ENCODE measurements around the gene EIF4G1. TPM values are rescaled to one million over a fixed set of nuclear protein-coding genes. Genes with fewer than 3 reads are reported as not detected.

EIF4G1 gene
- total and polyA plus RNA-seq, 2 donors (not counting 3 experiments of a cell fraction or from before 2014, with no cell fraction given), result 355 to 532 TPM

DNA sequence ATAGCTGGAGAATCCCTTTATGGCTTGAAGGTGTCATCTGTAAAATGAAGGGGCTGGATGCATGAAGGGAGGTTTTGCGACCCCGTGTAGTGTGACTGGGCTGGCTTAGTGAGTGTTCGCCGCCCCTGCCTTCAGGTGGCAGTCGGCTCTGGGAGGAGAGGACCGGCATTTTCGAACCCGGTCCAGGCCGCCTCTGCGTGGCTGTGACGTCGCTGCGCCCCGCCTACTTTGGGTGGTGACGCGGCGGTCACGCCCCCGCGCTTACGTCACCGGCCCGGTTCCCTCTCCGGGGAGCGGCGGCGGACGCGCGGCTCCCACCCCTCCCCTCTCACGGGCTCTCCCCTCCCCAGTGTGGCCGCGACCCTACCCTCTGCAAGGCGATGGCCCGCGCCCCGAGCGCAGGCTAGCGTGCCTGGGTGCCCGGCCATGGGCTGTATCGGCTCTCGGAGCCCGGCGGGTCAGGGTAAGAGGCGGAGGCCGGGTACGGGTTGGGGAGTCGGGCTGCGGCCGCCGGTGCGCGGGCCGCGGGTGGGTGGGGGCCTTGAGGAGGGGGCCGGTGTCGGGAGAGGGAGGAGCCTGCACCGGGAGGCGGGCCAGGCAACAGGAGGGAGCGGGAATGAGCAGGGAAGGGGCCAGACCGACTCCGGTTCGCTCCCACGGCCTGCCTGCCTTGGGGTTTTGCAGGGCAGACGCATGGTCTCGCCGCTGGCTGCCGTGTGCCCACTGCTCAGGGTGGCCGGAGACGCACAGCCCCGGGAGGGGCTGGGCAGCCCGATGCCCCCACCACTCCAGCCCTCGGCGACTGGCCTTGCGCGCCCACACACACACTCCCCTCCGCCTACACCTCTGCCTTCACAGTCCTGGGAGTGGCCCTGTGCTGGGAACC lies 21.5 kb downstream of the EIF4G1 start:
- ChIA-PET POLR2A (interaction anchor here (1.0 kb wide), 1 partner anchor 16 kb away, joined by 3 read pairs; no protein-coding TSS in a partner anchor), CTCF (interaction anchor here (1.1 to 1.6 kb wide), 3 partner anchors 10 to 30 kb away, joined by 4 to 7 read pairs (median 4); no protein-coding TSS in a partner anchor)
- TF ChIP-seq FOS (IDR thresholded peaks at IDR 0.05; ENCODE audit: borderline replicate concordance, insufficient read depth, low read length) (peak; percentile 14), POLR2AphosphoS5 (IDR thresholded peaks at IDR 0.05; ENCODE audit: insufficient read depth, low read depth, low read length) (peak; percentile 84), JUN (IDR thresholded peaks at IDR 0.05; ENCODE audit: borderline replicate concordance, insufficient read depth, insufficient read length, low read depth) (peak; percentile 5)
- TF ChIP-seq, protein P1, sequence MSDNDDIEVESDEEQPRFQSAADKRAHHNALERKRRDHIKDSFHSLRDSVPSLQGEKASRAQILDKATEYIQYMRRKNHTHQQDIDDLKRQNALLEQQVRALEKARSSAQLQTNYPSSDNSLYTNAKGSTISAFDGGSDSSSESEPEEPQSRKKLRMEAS (IDR thresholded peaks at IDR 0.05; ENCODE audit: insufficient read depth, insufficient read length), result no peak
- TF ChIP-seq, protein P2, sequence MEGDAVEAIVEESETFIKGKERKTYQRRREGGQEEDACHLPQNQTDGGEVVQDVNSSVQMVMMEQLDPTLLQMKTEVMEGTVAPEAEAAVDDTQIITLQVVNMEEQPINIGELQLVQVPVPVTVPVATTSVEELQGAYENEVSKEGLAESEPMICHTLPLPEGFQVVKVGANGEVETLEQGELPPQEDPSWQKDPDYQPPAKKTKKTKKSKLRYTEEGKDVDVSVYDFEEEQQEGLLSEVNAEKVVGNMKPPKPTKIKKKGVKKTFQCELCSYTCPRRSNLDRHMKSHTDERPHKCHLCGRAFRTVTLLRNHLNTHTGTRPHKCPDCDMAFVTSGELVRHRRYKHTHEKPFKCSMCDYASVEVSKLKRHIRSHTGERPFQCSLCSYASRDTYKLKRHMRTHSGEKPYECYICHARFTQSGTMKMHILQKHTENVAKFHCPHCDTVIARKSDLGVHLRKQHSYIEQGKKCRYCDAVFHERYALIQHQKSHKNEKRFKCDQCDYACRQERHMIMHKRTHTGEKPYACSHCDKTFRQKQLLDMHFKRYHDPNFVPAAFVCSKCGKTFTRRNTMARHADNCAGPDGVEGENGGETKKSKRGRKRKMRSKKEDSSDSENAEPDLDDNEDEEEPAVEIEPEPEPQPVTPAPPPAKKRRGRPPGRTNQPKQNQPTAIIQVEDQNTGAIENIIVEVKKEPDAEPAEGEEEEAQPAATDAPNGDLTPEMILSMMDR (IDR thresholded peaks at IDR 0.05; ENCODE audit: extremely low read depth in 1 of 2, insufficient read depth in 1 of 2, low read depth in 1 of 2, low read length in 2 of 2), result no peak
- H3K9ac ChIP-seq (replicated peaks; ENCODE audit: extremely low read depth, insufficient read depth, low read length), result peak overlapping the region; percentile 76
- H3K36me3 ChIP-seq (ENCODE audit: control insufficient read depth in 2 of 2, extremely low read depth in 1 of 2, insufficient read depth in 2 of 2, low read length in 2 of 2), result peaks cover 18 to 24% of the 10 kb centered on the region in 2 experiments
- dilution Hi-C loops (cut with MboI; ENCODE audit: extremely low pct_ligation_motif_present, low sequenced_read_pairs) (no loop called here), intact Hi-C loops (cut with micrococcal nuclease) (loop anchor here (10.0 kb wide), 1 partner anchor 1599 kb away; the partner anchor contains the start of gene TRA2B)
- DNase-seq (ENCODE audit: low read depth, low spot score), result peak; percentile 81
- H3K9me3 ChIP-seq (replicated peaks; ENCODE audit: control insufficient read depth, insufficient read depth, low read length), result no peaks in the 10 kb centered on the region
- H3K4me2 ChIP-seq (ENCODE audit: insufficient read depth, low read length), result peak overlapping the region; percentile 73
- peaks cover 41% of the 10 kb centered on the region for H3K79me2 ChIP-seq (ENCODE audit: control insufficient read depth, insufficient read depth, low read length)
- peak overlapping the region; percentile 31 to 62 (median 54) for H3K4me3 ChIP-seq (replicated peaks in 1 of 3; ENCODE audit: insufficient read depth in 1 of 3, low read depth in 1 of 3, low read length in 3 of 3)
- H3K27ac ChIP-seq (ENCODE audit: insufficient read depth, low read depth, low read length), result peak overlapping the region; percentile 99
- peak; percentile 79 for FAIRE-seq
- no peaks in the 10 kb centered on the region for H3K27me3 ChIP-seq (ENCODE audit: control insufficient read depth in 2 of 2, insufficient read depth in 2 of 2, low read length in 2 of 2)
- no TSS peak for BruUV-seq (replicated peaks)
- peaks cover 80% of the 10 kb centered on the region for H3K4me1 ChIP-seq (ENCODE audit: control insufficient read depth, extremely low read depth, insufficient read depth, low read length)
- no peaks in the 10 kb centered on the region for H4K20me1 ChIP-seq (replicated peaks; ENCODE audit: control insufficient read depth, extremely low read depth, insufficient read depth, low read length)
- H2AFZ ChIP-seq (ENCODE audit: low read depth, low read length), result no peak overlapping the region
- H3K9me1 ChIP-seq (replicated peaks; ENCODE audit: control insufficient read depth, extremely low read depth, insufficient read depth, low read length), result no peaks in the 10 kb centered on the region
